NB4 (cell line): Measurements from ENCODE around the gene C10orf71.

ENCODE experiments used
- MYC ChIP-seq: IDR thresholded peaks from 2 replicates; pipeline ENCODE4 v1.6.1; 2011; ENCODE audit warnings: low read depth, low read length
- TF ChIP-seq, protein P1 (sequence below): IDR thresholded peaks from one replicate; pipeline ENCODE4 v1.5.1; 2012; ENCODE audit warnings: low read depth, low read length

- TF ChIP-seq, protein P1, sequence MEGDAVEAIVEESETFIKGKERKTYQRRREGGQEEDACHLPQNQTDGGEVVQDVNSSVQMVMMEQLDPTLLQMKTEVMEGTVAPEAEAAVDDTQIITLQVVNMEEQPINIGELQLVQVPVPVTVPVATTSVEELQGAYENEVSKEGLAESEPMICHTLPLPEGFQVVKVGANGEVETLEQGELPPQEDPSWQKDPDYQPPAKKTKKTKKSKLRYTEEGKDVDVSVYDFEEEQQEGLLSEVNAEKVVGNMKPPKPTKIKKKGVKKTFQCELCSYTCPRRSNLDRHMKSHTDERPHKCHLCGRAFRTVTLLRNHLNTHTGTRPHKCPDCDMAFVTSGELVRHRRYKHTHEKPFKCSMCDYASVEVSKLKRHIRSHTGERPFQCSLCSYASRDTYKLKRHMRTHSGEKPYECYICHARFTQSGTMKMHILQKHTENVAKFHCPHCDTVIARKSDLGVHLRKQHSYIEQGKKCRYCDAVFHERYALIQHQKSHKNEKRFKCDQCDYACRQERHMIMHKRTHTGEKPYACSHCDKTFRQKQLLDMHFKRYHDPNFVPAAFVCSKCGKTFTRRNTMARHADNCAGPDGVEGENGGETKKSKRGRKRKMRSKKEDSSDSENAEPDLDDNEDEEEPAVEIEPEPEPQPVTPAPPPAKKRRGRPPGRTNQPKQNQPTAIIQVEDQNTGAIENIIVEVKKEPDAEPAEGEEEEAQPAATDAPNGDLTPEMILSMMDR = no peak
- no peak for TF ChIP-seq MYC
Observed at GRCh38 chr10:49329146-49329505, 30.2 kb downstream of the C10orf71 start.
